ENCODE results near the gene DRD4. TPM values are rescaled to one million over a fixed set of nuclear protein-coding genes. Genes with fewer than 3 reads are reported as not detected.

DRD4 gene
- total and polyA plus RNA-seq, 9 of the 15 experiments (the other 6 are each of a cell fraction or from before 2014, with no cell fraction given): 0.04 to 0.95 (median 0.21) TPM; not detected in 5

- FAIRE-seq (no peak), ATAC-seq (no peak), DNase-seq (ENCODE audit: extremely low read depth in 1 of 4, low spot score in 3 of 4) (no peak)
- TF ChIP-seq POLR2G (IDR thresholded peaks at IDR 0.05; ENCODE audit: low read depth, low read length) (peak; percentile 6; the same call in 1 of the 2 replicates), RAD51 (IDR thresholded peaks at IDR 0.05; ENCODE audit: borderline replicate concordance, low read depth) (no peak), RFX5 (IDR thresholded peaks at IDR 0.05; ENCODE audit: low read depth, low read length) (no peak), ZBTB7A (IDR thresholded peaks at IDR 0.05; ENCODE audit: borderline replicate concordance, control insufficient read depth, low read depth, low read length) (peak; percentile 30; the same call in 1 of the 2 replicates), ZBTB33 (CRISPR knock-in tag; IDR thresholded peaks at IDR 0.05) (peak; percentile 15; the same call in 1 of the 2 replicates), ZNF695 (CRISPR knock-in tag; IDR thresholded peaks at IDR 0.05) (no peak)
- H3K27me3 ChIP-seq (ENCODE audit: control insufficient read depth in 2 of 2, insufficient read depth in 2 of 2, low read length in 2 of 2): no peaks in the 10 kb centered on the region
- no peaks in the 10 kb centered on the region for H3K9me1 ChIP-seq (ENCODE audit: control insufficient read depth, insufficient read depth, low read length)
- H3K4me2 ChIP-seq (ENCODE audit: insufficient read depth, low read length): no peak within 1 kb of the TSS
- H3K36me3 ChIP-seq (ENCODE audit: control insufficient read depth, insufficient read depth, low read length): peaks cover 12% of the 10 kb centered on the region; the same call in 1 of the 3 replicates
- WGBS (ENCODE audit: insufficient coverage, low coverage, missing lambda C conversion rate): 95% methylated on average over 4 of the region's 72 CpGs
- no TSS peak for BruUV-seq (replicated peaks)
- no peak within 1 kb of the TSS for H3K9ac ChIP-seq (ENCODE audit: insufficient read depth in 1 of 2, low read depth in 2 of 2, low read length in 2 of 2)
- no peaks in the 10 kb centered on the region for H3K9me3 ChIP-seq (replicated peaks; ENCODE audit: control insufficient read depth, insufficient read depth, low read depth, low read length)
- H3K4me1 ChIP-seq (replicated peaks in 1 of 2; ENCODE audit: control insufficient read depth in 2 of 2, insufficient read depth in 2 of 2, low read length in 2 of 2): peaks cover 0 to 42% of the 10 kb centered on the region in 2 experiments; a peak in 2 of 5 replicates
- no peaks in the 10 kb centered on the region for H4K20me1 ChIP-seq (replicated peaks; ENCODE audit: control insufficient read depth, insufficient read depth, low read length)
- POLR2A ChIA-PET: no interaction called here
- no peak within 1 kb of the TSS for H3K4me3 ChIP-seq
- no peak within 1 kb of the TSS for H3K27ac ChIP-seq (ENCODE audit: extremely low read depth, low read depth, low read length)
- in situ Hi-C loops (cut with MboI) (no loop called here), intact Hi-C loops (cut with micrococcal nuclease) (no loop called here)
- no peaks in the 10 kb centered on the region for H3K79me2 ChIP-seq (ENCODE audit: control insufficient read depth, insufficient read depth, low read length)
- CTCF ChIA-PET (ENCODE audit: low intra/inter-chr PET ratio): interaction anchor here (0.6 kb wide), 1 partner anchor 27 kb away, joined by 3 read pairs; no protein-coding TSS in a partner anchor
- H2AFZ ChIP-seq (ENCODE audit: low read depth, low read length): no peak within 1 kb of the TSS
Observed at GRCh38 chr11:626475-627307, 10.4 kb upstream of the DRD4 start, which contains the start of gene SCT. Gene SCT, minus strand, starts transcription at chr11:627181. Its CDS starts 38 bp downstream, at chr11:627143.
